Activated CD8-positive, alpha-beta memory T cell treated with anti-CD3 and anti-CD28 coated beads for 24 hours (primary cell): ENCODE data around the gene DFFA.
"Not testable (repeated sequence)": the region's sequence is repeated elsewhere in the genome, so short reads cannot be mapped to it uniquely, and the experiment has no call there.

Experiments
- DNase-seq: peaks from one replicate; pipeline ENCODE4 v3.0.0-alpha.2; 2020

The DFFA gene

GRCh38 chr1:10504249-10504648 lies 31.9 kb upstream of the DFFA start:
- no peak for DNase-seq

DNA sequence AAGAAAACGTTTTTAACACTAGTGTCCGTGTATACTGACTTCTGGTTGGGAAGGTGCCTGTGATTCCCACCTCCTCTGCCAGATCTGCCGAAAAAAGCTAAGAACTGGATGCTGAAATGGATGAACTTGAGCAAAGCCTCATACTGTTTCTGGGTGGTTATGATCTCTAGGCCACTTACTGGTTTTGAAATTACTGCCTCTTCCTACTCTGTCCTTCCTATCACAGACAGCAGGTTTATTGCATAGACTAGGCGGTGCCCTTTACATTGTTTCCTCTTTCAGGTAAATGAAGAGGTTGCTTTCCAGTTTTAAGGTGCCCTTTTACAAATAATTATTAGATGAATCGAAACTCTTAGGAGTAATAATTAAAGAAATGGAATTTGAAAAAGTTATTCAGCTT lies 29.9 kb upstream of the DFFA start:
- DNase-seq = no peak

GRCh38 chr1:10498231-10498630 lies 25.9 kb upstream of the DFFA start:
- DNase-seq = no peak

GRCh38 chr1:10497109-10497508 lies 24.8 kb upstream of the DFFA start:
- no peak for DNase-seq

- DNase-seq = peak; percentile 69
These were observed 23.6 kb upstream of the DFFA start for GRCh38 chr1:10495952-10496351.

GRCh38 chr1:10495475-10495817 lies 23.1 kb upstream of the DFFA start:
- no peak for DNase-seq

DNA sequence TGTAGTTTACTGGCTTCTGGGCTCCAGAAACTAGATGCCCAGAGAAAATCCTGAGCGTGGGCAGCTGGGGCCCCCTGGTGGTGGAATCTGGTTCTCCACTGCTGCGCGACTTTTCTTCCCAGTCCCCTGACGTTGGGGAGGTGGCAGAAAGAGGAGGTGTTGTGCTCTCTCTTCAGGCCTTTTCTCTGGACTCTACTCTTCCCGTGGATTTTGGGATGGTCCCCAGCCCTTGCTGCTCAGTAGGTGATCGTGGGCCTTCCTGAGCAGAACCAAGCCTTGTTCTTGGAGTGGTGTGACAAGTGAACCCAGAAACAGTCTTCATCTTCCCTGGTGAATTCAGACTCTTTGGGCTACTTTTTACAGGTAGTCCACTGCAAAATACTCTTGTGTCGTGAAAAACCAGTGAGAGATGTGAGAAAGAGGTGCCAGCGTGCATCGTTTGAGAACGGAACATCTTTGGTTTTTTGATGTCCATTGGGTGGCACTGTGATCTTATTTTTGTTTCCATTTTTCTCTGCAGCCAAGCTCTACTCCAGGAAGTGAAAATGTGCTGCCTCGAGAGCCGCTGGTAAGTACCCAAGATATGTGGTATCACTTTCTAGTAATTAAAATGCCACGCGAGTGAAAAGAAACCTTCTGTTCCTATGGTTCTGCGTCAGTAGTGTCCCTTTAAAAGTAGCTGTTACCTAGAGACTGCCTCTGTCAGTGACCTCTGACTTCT lies 22.6 kb upstream of the DFFA start:
- peak; percentile 93 for DNase-seq

GRCh38 chr1:10494418-10494753 lies 22.1 kb upstream of the DFFA start:
- no peak for DNase-seq

DNA sequence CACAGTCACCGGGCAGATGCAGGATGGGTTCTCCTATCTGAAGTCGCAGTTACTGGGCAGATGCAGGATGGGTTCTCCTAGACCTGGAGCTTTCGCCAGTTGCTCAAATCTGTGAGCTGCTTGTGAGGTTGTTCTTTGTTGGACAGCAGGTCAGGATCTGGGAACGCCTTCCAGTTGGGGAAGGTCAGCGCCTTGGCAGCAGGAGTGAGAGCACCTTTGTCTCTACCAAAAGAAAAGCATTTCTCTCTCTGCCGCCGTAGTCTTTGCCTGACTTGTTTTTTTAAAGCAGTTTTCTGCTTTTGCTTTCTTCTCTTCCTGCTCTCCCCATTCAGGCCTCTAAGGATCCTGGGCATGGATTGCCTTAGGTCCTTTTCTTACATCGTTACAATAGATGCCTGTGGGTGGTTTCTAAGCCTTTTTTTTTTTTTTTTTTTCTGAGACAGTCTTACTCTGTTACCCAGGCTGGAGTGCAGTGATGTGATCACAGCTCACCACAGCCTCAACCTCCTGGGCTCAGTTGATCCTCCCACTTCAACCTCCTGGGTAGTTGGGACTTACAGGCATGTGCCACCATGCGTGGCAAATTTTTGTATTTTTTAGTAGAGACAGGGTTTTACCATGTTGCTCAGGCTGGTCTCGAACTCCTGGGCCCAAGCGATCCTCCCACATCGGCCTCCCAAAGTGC lies 18.1 kb upstream of the DFFA start:
- no peak for DNase-seq

DNA sequence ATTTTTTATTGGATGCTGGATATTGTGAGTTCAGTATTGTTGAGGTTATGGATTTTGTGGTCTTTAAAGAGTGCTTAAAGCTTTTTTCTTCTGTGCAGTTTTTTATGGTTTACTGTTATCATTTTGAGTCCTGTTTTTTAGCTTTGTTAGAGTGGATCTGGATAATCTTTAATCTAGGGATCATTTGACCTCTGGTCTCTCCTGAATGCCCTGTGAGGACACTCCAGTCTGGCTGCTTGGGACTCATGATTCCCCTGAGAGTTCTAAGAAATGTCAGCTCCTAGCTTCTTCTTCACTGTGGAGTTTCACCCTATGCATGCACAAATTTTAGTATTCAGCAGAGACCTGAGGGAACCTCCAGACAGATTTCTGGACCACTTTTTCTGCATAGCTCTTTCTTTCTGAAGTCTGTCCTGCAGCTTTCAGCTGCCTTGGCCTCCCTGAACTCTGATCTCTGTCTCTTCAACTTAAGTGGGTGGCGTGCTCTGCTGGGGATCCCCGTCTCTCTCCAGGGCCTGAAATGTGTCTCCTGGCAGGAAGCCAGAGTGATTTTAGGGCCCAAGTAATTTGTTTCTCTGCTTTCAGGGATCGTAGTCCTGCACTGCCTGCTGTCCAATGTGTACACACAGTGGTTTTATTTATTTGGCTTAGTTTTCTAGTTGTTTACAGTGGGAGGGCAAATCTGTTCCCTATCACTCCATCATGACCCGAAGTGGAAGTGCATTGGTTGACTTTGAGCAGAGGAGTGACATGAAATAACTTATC lies 17.1 kb upstream of the DFFA start:
- no peak for DNase-seq

GRCh38 chr1:10484521-10484920 lies 12.2 kb upstream of the DFFA start:
- no peak for DNase-seq

- no peak for DNase-seq
These were observed 8.3 kb upstream of the DFFA start for GRCh38 chr1:10480614-10481013.

DNA sequence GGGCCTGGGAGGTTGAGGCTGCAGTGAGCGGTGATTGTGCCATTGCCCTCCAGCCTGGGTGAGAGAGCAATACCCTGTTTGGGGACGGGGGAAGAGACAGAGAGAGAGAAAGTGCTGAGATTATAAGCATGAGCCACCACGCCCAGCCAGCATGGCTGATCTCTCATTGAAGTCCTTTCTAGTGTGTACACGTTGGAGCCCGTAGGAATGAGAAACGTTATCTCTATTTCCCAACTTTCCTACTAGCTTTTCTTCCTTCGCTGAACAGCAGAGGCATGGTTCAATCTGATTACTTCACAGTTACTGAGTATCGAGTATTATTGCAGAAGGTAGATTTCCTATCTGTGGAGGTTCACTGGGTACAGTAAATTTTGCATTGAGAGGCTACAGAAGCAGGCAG lies 7.0 kb upstream of the DFFA start:
- DNase-seq = no peak

- no peak for DNase-seq
These were observed 3.2 kb upstream of the DFFA start for GRCh38 chr1:10475510-10475909.

- peak; percentile 93 for DNase-seq
These were observed 2.5 kb upstream of the DFFA start, which contains the start of gene PEX14 for GRCh38 chr1:10474613-10475507. PEX14 (plus strand) TSS chr1:10474950; CDS start chr1:10474967, 17 bp downstream.

GRCh38 chr1:10474309-10474612 lies 1.9 kb upstream of the DFFA start:
- not testable (repeated sequence) for DNase-seq

- DNase-seq = no peak
These were observed 926 bp upstream of the DFFA start for GRCh38 chr1:10473145-10473765.

DNA sequence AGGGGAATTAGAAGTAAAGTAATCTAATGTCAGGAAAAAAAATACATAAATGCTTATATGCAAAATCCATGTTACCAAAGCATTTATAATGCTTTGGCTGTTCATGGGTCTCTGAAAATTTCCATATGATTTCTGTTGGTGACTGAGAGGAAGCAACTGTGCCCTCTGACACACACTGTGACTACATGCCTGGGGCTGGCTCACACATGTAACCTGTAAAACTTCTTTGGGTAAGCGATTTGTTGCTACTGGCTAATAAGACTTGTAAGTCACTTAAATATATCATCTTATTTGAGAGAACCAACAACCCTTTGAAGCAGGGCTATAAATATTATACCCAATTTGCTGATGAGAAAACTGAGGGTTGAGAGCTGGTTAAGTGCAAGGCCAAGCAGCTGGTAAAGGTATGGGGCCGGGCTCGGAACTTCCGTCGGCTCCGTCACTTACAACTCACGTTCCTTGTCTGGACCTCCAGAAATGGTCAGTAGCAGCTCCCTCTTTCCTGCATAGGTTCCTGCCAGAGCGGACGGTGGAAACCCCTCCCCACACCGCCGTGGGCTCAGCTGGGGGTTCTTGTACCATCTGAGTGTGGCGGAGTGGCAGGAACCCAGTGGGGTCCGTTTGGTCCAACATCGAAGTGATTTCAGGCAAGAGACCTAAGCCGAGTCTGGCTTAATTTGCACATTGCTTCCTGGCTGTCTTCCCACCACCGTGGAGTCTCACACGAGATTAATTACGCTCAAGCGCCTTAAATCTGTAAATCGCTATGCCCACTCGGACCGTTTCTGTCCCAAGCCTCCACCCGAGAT lies 714 bp downstream of the DFFA start:
- DNase-seq = no peak

GRCh38 chr1:10470043-10470442 lies 2.3 kb downstream of the DFFA start:
- no peak for DNase-seq

GRCh38 chr1:10467078-10467477 lies 5.3 kb downstream of the DFFA start:
- DNase-seq = no peak

DNA sequence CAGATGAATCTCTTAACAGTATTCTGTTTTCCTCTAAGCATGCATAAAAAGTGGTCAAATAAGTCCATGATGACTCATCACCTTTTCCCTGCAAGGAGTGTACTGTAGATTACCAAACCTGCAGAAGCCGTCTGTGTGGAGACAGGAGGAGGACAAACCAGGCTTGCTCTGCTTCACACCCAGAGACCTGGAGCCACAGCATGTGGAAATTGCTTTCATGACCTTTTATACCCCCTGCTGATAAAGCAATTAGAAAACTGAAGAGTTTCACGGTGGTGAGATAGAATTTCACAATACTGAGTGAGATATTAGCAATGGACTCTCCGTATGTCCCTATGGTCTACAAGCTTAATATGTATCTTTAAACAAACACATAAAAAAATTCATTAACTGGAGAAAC lies 13.1 kb downstream of the DFFA start:
- DNase-seq = no peak

GRCh38 chr1:10457875-10458274 lies 14.5 kb downstream of the DFFA start:
- DNase-seq = no peak
